K562 (cell line): ENCODE results near the gene TRIM65. TPM values are rescaled to one million over a fixed set of nuclear protein-coding genes. Genes with fewer than 3 reads are reported as not detected.

Experiments
- CTCF ChIP-seq, 3 experiments: IDR thresholded peaks in 2 of 3; conservative IDR thresholded peaks in 1 of 3; 2 replicates each; pipeline ENCODE4 v1.5.1; 2011 to 2012; ENCODE audit warnings: low read length in 3 of 3, mild to moderate bottlenecking in 3 of 3, control low read depth in 2 of 3, improper control_type of control experiment in 1 of 3, inconsistent platforms in 1 of 3, low read depth in 1 of 3, mixed read lengths in 1 of 3, moderate library complexity in 1 of 3; ENCODE audit not compliant: insufficient read depth in 2 of 3
- L3MBTL2 ChIP-seq: fragments of 450-650 bp; IDR thresholded peaks from 2 replicates; pipeline ENCODE4 v1.6.1; 2016; ENCODE audit warnings: mild to moderate bottlenecking, moderate library complexity
- LEF1 ChIP-seq: fragments of 450-650 bp; IDR thresholded peaks from 2 replicates; pipeline ENCODE4 v1.6.1; 2016; ENCODE audit warnings: mild to moderate bottlenecking
- TCF7L2 ChIP-seq: fragments of 150-350 bp; IDR thresholded peaks from 2 replicates; pipeline ENCODE4 v1.6.1; 2016; ENCODE audit warnings: low read depth, mild to moderate bottlenecking, low read length, moderate library complexity
- ZNF239 ChIP-seq: fragments of 250-450 bp; sonication (Bioruptor Pico); IDR thresholded peaks from 2 replicates; pipeline ENCODE4 v1.4.0; 2020; ENCODE audit warnings: mild to moderate bottlenecking
- ZNF740 ChIP-seq, 3 experiments: fragments of 200-800 bp in 1 of 3; sonication (Bioruptor generic) in 1 of 3; sonication (generic) in 1 of 3; formaldehyde crosslinking in 1 of 3; IDR thresholded peaks; 2 replicates each; pipeline versions ENCODE4 v1.6.1 to v1.8.0; 2016 to 2022; ENCODE audit warnings: mild to moderate bottlenecking in 2 of 3, missing compliant biosample characterization in 2 of 3, missing genetic modification characterization in 2 of 3, missing genetic modification reagents in 1 of 3
- ZNF764 ChIP-seq: fragments of 250-450 bp; sonication (Bioruptor Pico); IDR thresholded peaks from 2 replicates; pipeline ENCODE4 v1.4.0; 2020; ENCODE audit warnings: low read depth, mild to moderate bottlenecking, moderate library complexity
- polyA plus RNA-seq, 8 experiments: library from polyadenylated mRNA; depleted of rRNA in 4 of 8; stranded (reverse) in 5 of 8; unstranded in 3 of 8; fragments of >200 nt; fragmentation: Nextera tagmentation in 2 of 8; fragmentation: Illumina TruSeq in 1 of 8; extraction: Ambion mirVana in 2 of 8; extraction: Trizol in 1 of 8; gene quantifications; 2 replicates each; pipeline versions ENCODE4 v1.2.1 to v1.2.3, GENCODE V29; 2011 to 2014; ENCODE audit warnings: inconsistent platforms in 1 of 8, missing spikeins in 1 of 8
- total RNA-seq, 7 experiments: library from RNA; depleted of rRNA in 6 of 7; stranded (reverse); fragments of >200 nt in 6 of 7; fragmentation: Illumina TruSeq in 2 of 7; extraction: Trizol in 2 of 7; gene quantifications; 2 replicates each; pipeline versions ENCODE4 v1.2.1 to v1.2.3, GENCODE V29; 2011 to 2021; ENCODE audit warnings: low replicate concordance in 1 of 7
- TF ChIP-seq, protein P1 (sequence below): fragments of 450-650 bp; IDR thresholded peaks from 2 replicates; pipeline ENCODE4 v1.6.1; 2016; ENCODE audit warnings: mild to moderate bottlenecking, moderate library complexity
- TF ChIP-seq, protein P2 (sequence below), 2 experiments: IDR thresholded peaks; 2 replicates each; pipeline ENCODE4 v1.6.1; 2011; ENCODE audit warnings: borderline replicate concordance in 1 of 2, control low read depth in 1 of 2, low read depth in 1 of 2, low read length in 1 of 2, mild to moderate bottlenecking in 1 of 2, mixed read lengths in 1 of 2, moderate library complexity in 1 of 2; ENCODE audit not compliant: insufficient read depth in 1 of 2, insufficient read length in 1 of 2, poor library complexity in 1 of 2, severe bottlenecking in 1 of 2; ENCODE audit errors: extremely low read depth in 1 of 2

TRIM65 gene
- total and polyA plus RNA-seq, 9 of the 15 experiments (the other 6 are each of a cell fraction or from before 2014, with no cell fraction given), result 2.8 to 45.7 (median 22.9) TPM

GRCh38 chr17:75849724-75850123 lies 47.0 kb downstream of the TRIM65 start (continued):
- TF ChIP-seq, protein P1, sequence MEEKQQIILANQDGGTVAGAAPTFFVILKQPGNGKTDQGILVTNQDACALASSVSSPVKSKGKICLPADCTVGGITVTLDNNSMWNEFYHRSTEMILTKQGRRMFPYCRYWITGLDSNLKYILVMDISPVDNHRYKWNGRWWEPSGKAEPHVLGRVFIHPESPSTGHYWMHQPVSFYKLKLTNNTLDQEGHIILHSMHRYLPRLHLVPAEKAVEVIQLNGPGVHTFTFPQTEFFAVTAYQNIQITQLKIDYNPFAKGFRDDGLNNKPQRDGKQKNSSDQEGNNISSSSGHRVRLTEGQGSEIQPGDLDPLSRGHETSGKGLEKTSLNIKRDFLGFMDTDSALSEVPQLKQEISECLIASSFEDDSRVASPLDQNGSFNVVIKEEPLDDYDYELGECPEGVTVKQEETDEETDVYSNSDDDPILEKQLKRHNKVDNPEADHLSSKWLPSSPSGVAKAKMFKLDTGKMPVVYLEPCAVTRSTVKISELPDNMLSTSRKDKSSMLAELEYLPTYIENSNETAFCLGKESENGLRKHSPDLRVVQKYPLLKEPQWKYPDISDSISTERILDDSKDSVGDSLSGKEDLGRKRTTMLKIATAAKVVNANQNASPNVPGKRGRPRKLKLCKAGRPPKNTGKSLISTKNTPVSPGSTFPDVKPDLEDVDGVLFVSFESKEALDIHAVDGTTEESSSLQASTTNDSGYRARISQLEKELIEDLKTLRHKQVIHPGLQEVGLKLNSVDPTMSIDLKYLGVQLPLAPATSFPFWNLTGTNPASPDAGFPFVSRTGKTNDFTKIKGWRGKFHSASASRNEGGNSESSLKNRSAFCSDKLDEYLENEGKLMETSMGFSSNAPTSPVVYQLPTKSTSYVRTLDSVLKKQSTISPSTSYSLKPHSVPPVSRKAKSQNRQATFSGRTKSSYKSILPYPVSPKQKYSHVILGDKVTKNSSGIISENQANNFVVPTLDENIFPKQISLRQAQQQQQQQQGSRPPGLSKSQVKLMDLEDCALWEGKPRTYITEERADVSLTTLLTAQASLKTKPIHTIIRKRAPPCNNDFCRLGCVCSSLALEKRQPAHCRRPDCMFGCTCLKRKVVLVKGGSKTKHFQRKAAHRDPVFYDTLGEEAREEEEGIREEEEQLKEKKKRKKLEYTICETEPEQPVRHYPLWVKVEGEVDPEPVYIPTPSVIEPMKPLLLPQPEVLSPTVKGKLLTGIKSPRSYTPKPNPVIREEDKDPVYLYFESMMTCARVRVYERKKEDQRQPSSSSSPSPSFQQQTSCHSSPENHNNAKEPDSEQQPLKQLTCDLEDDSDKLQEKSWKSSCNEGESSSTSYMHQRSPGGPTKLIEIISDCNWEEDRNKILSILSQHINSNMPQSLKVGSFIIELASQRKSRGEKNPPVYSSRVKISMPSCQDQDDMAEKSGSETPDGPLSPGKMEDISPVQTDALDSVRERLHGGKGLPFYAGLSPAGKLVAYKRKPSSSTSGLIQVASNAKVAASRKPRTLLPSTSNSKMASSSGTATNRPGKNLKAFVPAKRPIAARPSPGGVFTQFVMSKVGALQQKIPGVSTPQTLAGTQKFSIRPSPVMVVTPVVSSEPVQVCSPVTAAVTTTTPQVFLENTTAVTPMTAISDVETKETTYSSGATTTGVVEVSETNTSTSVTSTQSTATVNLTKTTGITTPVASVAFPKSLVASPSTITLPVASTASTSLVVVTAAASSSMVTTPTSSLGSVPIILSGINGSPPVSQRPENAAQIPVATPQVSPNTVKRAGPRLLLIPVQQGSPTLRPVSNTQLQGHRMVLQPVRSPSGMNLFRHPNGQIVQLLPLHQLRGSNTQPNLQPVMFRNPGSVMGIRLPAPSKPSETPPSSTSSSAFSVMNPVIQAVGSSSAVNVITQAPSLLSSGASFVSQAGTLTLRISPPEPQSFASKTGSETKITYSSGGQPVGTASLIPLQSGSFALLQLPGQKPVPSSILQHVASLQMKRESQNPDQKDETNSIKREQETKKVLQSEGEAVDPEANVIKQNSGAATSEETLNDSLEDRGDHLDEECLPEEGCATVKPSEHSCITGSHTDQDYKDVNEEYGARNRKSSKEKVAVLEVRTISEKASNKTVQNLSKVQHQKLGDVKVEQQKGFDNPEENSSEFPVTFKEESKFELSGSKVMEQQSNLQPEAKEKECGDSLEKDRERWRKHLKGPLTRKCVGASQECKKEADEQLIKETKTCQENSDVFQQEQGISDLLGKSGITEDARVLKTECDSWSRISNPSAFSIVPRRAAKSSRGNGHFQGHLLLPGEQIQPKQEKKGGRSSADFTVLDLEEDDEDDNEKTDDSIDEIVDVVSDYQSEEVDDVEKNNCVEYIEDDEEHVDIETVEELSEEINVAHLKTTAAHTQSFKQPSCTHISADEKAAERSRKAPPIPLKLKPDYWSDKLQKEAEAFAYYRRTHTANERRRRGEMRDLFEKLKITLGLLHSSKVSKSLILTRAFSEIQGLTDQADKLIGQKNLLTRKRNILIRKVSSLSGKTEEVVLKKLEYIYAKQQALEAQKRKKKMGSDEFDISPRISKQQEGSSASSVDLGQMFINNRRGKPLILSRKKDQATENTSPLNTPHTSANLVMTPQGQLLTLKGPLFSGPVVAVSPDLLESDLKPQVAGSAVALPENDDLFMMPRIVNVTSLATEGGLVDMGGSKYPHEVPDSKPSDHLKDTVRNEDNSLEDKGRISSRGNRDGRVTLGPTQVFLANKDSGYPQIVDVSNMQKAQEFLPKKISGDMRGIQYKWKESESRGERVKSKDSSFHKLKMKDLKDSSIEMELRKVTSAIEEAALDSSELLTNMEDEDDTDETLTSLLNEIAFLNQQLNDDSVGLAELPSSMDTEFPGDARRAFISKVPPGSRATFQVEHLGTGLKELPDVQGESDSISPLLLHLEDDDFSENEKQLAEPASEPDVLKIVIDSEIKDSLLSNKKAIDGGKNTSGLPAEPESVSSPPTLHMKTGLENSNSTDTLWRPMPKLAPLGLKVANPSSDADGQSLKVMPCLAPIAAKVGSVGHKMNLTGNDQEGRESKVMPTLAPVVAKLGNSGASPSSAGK, result peak; percentile 66; the same call in 1 of the 2 replicates
- TF ChIP-seq TCF7L2 (no peak), ZNF764 (no peak), L3MBTL2 (peak; percentile 24; the same call in 1 of the 2 replicates), CTCF (IDR thresholded peaks at IDR 0.05 in 2 of 3, conservative IDR thresholded peaks at IDR 0.05 in 1 of 3; ENCODE audit: insufficient read depth in 2 of 3, low read depth in 1 of 3, low read length in 3 of 3) (peak in 2 of 3 experiments; percentile 6 to 19; a peak in 2 of 6 replicates), ZNF740 (CRISPR knock-in tag; IDR thresholded peaks at IDR 0.05) (no peak), ZNF740 (tag; IDR thresholded peaks at IDR 0.05) (no peak), ZNF239 (no peak), LEF1 (peak; percentile 60; the same call in 1 of the 2 replicates)
- TF ChIP-seq, protein P2, sequence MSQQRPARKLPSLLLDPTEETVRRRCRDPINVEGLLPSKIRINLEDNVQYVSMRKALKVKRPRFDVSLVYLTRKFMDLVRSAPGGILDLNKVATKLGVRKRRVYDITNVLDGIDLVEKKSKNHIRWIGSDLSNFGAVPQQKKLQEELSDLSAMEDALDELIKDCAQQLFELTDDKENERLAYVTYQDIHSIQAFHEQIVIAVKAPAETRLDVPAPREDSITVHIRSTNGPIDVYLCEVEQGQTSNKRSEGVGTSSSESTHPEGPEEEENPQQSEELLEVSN (IDR thresholded peaks at IDR 0.05; ENCODE audit: borderline replicate concordance in 1 of 2, extremely low read depth in 1 of 2, insufficient read depth in 1 of 2, insufficient read length in 1 of 2, low read depth in 1 of 2, low read length in 1 of 2, poor library complexity in 1 of 2, severe bottlenecking in 1 of 2), result peak in 1 of 2 experiments; percentile 46
